AG04450 (cell line): ENCODE measurements around the gene MLST8. TPM values are rescaled to one million over a fixed set of nuclear protein-coding genes. Genes with fewer than 3 reads are reported as not detected.
A peak's percentile ranks its signal among the peaks of the same experiment; 100 is the strongest.
"Not testable (repeated sequence)": the region's sequence is repeated elsewhere in the genome, so short reads cannot be mapped to it uniquely, and the experiment has no call there.

Experiments used
- CTCF ChIA-PET: fragments of 300-600, 350-600 bp; formaldehyde crosslinking; extraction: SDS; loops from one replicate; lab custom pipeline; 2022; ENCODE audit warnings: antibody characterized with exemption, inconsistent platforms; lab: Charles Lee
- POLR2A ChIA-PET: fragments of 350-600 bp; formaldehyde crosslinking; extraction: SDS; loops from one replicate; lab custom pipeline; 2021; ENCODE audit warnings: antibody characterized with exemption, inconsistent platforms; lab: Yijun Ruan, JAX
- DNase-seq: peaks from one replicate; pipeline ENCODE4 v3.0.0-alpha.2; 2011; ENCODE audit warnings: low read depth, low spot score
- H3K27ac ChIP-seq: one replicate; pipeline ENCODE4 v1.5.1; 2012; ENCODE audit warnings: low read depth, low read length, control low read depth
- H3K27me3 ChIP-seq: one replicate; pipeline ENCODE4 v1.6.0; 2012; ENCODE audit warnings: low read length; ENCODE audit not compliant: control insufficient read depth, insufficient read depth
- H3K4me3 ChIP-seq: 2 replicates; pipeline ENCODE4 v1.5.1; 2011; ENCODE audit warnings: mild to moderate bottlenecking, low read depth, low read length, control low read depth
- H3K9me3 ChIP-seq: 2 replicates; pipeline ENCODE4 v1.5.1; 2012; ENCODE audit warnings: low read length; ENCODE audit not compliant: control insufficient read depth, insufficient read depth
- CTCF ChIP-seq: IDR thresholded peaks from 2 replicates; pipeline ENCODE4 v1.5.1; 2011; ENCODE audit warnings: low read depth, low read length, control low read depth, inconsistent platforms
- polyA plus RNA-seq: library from polyadenylated mRNA; depleted of rRNA; stranded (reverse); fragments of >200 nt; gene quantifications from 2 replicates; pipeline ENCODE4 v1.2.3, GENCODE V29; 2011

The MLST8 gene
- polyA plus RNA-seq, 1 experiment: 41.1 TPM

DNA sequence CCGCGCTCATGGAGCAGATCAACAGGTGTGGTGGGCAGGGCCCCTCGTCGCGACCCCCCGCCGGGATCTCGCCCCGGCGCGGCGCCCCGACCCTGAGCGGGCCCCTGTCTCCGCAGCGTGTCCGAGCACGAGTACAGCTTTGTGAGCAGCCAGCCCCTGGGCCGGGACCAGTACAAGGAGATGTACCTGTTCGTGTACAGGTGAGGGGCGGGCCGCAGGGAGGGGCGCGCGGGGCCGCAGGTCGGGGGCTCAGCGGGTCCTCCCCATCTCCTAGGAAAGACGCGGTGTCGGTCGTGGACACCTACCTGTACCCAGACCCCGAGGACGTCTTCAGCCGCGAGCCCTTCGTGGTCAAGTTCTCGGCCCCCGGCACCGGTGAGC is 31.8 kb downstream of the MLST8 start:
- peak overlapping the region; percentile 36 for H3K4me3 ChIP-seq
- H3K9me3 ChIP-seq: no peaks in the 10 kb centered on the region; the same call in 1 of the 2 replicates
- ChIA-PET POLR2A (interaction anchor here (1.1 kb wide), 1 partner anchor 82 kb away, joined by 3 read pairs; the partner anchor contains the start of gene TRAF7), CTCF (interaction anchor here (1.0 kb wide), 1 partner anchor 14 kb away, joined by 4 read pairs; the partner anchor contains the start of gene ECI1)
- no peak overlapping the region for H3K27ac ChIP-seq
- no peak for DNase-seq
- TF ChIP-seq CTCF: no peak
- peaks cover 13% of the 10 kb centered on the region for H3K27me3 ChIP-seq

DNA sequence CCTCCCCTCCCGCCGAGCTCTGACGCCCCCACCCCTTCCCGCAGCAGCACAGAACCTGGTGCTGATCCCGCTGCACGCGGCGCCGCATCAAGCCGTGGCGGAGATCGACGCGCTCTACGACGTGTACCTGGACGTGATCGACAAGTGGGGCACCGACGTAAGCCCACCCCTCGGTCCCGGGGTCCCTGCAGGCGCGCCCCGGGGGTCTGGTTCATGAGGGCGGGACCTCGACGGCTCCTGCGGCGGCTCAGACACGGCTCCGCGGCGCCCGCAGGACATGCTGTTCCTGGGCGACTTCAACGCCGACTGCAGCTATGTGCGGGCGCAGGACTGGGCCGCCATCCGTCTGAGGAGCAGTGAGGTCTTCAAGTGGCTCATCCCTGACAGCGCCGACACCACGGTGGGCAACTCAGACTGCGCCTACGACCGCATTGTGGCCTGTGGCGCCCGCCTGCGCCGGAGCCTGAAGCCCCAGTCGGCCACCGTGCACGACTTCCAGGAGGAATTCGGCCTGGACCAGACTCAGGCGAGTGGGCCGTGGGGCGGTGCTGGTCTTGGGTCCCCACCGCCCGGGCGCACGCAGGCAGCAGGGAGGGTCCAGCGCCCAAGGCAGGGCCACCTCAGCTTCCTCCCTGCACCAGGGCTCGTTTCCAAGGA is 32.4 kb downstream of the MLST8 start:
- Histone ChIP-seq H3K4me3 (no peak overlapping the region), H3K27me3 (peaks cover 13% of the 10 kb centered on the region), H3K27ac (no peak overlapping the region), H3K9me3 (no peaks in the 10 kb centered on the region; the same call in 1 of the 2 replicates)
- no peak for DNase-seq
- TF ChIP-seq CTCF: no peak
- ChIA-PET POLR2A (interaction anchor here (1.1 kb wide), 1 partner anchor 82 kb away, joined by 3 read pairs; the partner anchor contains the start of gene TRAF7), CTCF (interaction anchor here (1.0 kb wide), 1 partner anchor 13 kb away, joined by 4 read pairs; the partner anchor contains the start of gene ECI1)

- POLR2A ChIA-PET: no interaction called here
- H3K9me3 ChIP-seq: no peaks in the 10 kb centered on the region; the same call in 1 of the 2 replicates
- H3K4me3 ChIP-seq: no peak overlapping the region
- CTCF ChIA-PET: interaction anchor here (0.8 kb wide), 1 partner anchor 263 kb away, joined by 3 read pairs; no protein-coding TSS in a partner anchor
- no peak overlapping the region for H3K27ac ChIP-seq
- H3K27me3 ChIP-seq: peaks cover 13% of the 10 kb centered on the region
- no peak for DNase-seq
- no peak for TF ChIP-seq CTCF
Observed at GRCh38 chr16:2238150-2238837, 33.0 kb downstream of the MLST8 start.

DNA sequence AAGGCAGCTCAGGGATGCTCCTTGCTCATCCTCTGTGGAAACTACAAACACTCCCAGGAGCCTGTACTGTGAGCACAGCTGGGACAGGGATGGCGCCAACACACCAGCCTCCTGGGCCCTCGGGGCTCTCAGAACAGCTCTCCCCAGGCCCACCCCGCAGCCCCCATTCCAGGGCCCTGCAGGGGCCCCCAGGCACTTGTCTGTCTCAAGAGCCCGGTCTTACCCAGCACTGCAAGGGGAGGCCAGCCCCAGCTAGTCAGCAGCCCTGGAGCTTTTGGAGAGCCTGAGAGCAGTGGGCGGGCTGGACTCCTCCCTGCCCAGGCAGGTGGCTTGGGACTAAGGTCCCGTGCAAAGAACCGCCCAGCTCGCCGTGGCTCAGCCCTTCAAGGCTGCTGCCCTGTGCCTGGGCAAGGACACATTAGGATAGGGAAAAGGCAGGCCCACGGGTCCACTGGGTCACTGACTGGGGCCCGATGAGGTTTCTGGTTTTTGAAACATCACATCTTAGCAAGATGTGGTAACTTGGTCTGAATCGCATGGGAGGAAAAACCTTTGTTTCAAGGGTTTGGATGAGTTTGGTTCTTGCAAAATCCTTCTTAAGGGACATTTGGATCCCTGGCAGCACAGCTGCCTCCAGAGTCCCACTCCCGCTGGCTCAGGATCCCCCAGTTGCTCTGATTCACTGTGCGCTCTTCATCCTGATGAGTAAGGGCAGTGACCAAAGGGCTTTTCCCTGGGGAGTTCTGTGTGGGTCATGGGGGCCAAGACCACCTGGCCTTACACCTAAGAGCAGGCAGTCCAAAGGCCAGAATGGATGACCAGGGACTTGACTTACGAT is 33.8 kb downstream of the MLST8 start:
- H3K27ac ChIP-seq: no peak overlapping the region
- H3K9me3 ChIP-seq: no peaks in the 10 kb centered on the region; the same call in 1 of the 2 replicates
- peaks cover 13% of the 10 kb centered on the region for H3K27me3 ChIP-seq
- no peak overlapping the region for H3K4me3 ChIP-seq
- DNase-seq: no peak
- POLR2A ChIA-PET: no interaction called here
- CTCF ChIA-PET: interaction anchor here (0.8 kb wide), 1 partner anchor 262 kb away, joined by 3 read pairs; no protein-coding TSS in a partner anchor
- TF ChIP-seq CTCF: no peak

DNA sequence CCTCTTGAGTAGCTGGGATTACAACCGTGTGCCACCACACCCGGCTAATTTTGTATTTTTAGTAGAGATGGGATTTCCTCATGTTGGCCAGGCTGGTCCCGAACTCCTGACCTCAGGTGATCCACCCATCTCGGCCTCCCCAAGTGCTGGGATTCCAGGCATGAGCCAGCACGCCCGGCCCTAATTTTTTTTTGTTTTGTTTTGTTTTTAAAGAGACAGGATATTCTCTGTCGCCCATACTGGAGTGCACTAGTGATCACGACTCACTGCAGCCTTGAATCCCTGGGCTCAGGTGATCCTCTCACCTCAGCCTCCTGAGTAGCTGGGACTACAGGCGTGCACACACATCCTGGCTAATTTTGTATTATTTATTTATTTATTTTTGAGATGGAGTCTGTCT is 35.1 kb downstream of the MLST8 start:
- H3K27ac ChIP-seq, POLR2A ChIA-PET, H3K4me3 ChIP-seq, CTCF ChIA-PET, H3K9me3 ChIP-seq, DNase-seq: not testable (repeated sequence)
- H3K27me3 ChIP-seq: peaks cover 13% of the 10 kb centered on the region
